WTC11 (cell line): ENCODE data around the gene PARM1. TPM values are rescaled to one million over a fixed set of nuclear protein-coding genes. Genes with fewer than 3 reads are reported as not detected.

ENCODE experiments used
- ATAC-seq: fragments of 200-7000 bp; cut with Tn5 transposase; 2 replicates; pipeline ENCODE4 v1.10.0; 2021; ENCODE audit warnings: mild to moderate bottlenecking, moderate library complexity
- CTCF ChIA-PET: fragments of 300-600 bp; sonication (Branson Sonifier 250); formaldehyde crosslinking; loops from one replicate; lab custom pipeline; 2021; ENCODE audit warnings: antibody characterized with exemption; lab: Charles Lee
- POLR2A ChIA-PET: fragments of 350-600 bp; sonication (Branson Sonifier 250); formaldehyde crosslinking; loops from one replicate; lab custom pipeline; 2021; ENCODE audit warnings: antibody characterized with exemption; lab: Charles Lee
- DNase-seq: peaks from one replicate; pipeline ENCODE4 v3.0.0; 2021; ENCODE audit warnings: low spot score
- H3K27ac Mint-ChIP-seq: 2 replicates; pipeline ENCODE4 v1.8.0; 2021; ENCODE audit warnings: mixed read lengths
- H3K27me3 Mint-ChIP-seq: 2 replicates; pipeline ENCODE4 v1.8.0; 2021; ENCODE audit warnings: low read depth, mild to moderate bottlenecking, moderate library complexity, mixed read lengths
- H3K36me3 Mint-ChIP-seq: 2 replicates; pipeline ENCODE4 v1.8.0; 2021; ENCODE audit warnings: mixed read lengths
- H3K4me1 Mint-ChIP-seq: 2 replicates; pipeline ENCODE4 v1.8.0; 2022; ENCODE audit warnings: mixed read lengths
- H3K4me3 Mint-ChIP-seq: 2 replicates; pipeline ENCODE4 v1.8.0; 2021; ENCODE audit warnings: mild to moderate bottlenecking, moderate library complexity, mixed read lengths
- H3K9me3 Mint-ChIP-seq: 2 replicates; pipeline ENCODE4 v1.8.0; 2021; ENCODE audit warnings: mixed read lengths
- CREB1 ChIP-seq: sonication (generic); formaldehyde crosslinking; IDR thresholded peaks from 2 replicates; pipeline ENCODE4 v1.8.0; 2023; ENCODE audit warnings: mild to moderate bottlenecking, missing genetic modification reagents
- ELF4 ChIP-seq: sonication (generic); formaldehyde crosslinking; IDR thresholded peaks from 2 replicates; pipeline ENCODE4 v1.8.1; 2022; ENCODE audit warnings: low read depth, mild to moderate bottlenecking, moderate library complexity, missing genetic modification reagents
- FOXJ3 ChIP-seq: sonication (generic); formaldehyde crosslinking; IDR thresholded peaks from 2 replicates; pipeline ENCODE4 v1.9.0; 2021; ENCODE audit warnings: missing genetic modification reagents, mild to moderate bottlenecking, borderline replicate concordance
- FOXP1 ChIP-seq: sonication (generic); formaldehyde crosslinking; IDR thresholded peaks from 2 replicates; pipeline ENCODE4 v1.8.0; 2022; ENCODE audit warnings: missing genetic modification reagents, mild to moderate bottlenecking, moderate library complexity, borderline replicate concordance
- MYBL2 ChIP-seq: sonication (generic); formaldehyde crosslinking; IDR thresholded peaks from 2 replicates; pipeline ENCODE4 v1.8.1; 2023; ENCODE audit warnings: mild to moderate bottlenecking, moderate library complexity, missing genetic modification reagents
- NFYB ChIP-seq: sonication (generic); formaldehyde crosslinking; conservative IDR thresholded peaks from 2 replicates; pipeline ENCODE4 v1.8.0; 2022; ENCODE audit warnings: low read depth, missing genetic modification reagents
- PRRX2 ChIP-seq: fragments of 250-450 bp; sonication (Bioruptor Pico); IDR thresholded peaks from 2 replicates; pipeline ENCODE4 v1.8.0; 2021; ENCODE audit warnings: mild to moderate bottlenecking
- SOX15 ChIP-seq: fragments of 250-450 bp; sonication (Bioruptor Pico); IDR thresholded peaks from 2 replicates; pipeline ENCODE4 v1.9.0; 2021; ENCODE audit warnings: mild to moderate bottlenecking
- USF1 ChIP-seq: sonication (generic); formaldehyde crosslinking; IDR thresholded peaks from 2 replicates; pipeline ENCODE4 v1.8.0; 2022; ENCODE audit warnings: mild to moderate bottlenecking, missing genetic modification reagents
- ZNF138 ChIP-seq: sonication (generic); formaldehyde crosslinking; conservative IDR thresholded peaks from 2 replicates; pipeline ENCODE4 v1.8.1; 2022; ENCODE audit warnings: mild to moderate bottlenecking, moderate library complexity, missing genetic modification reagents
- ZNF281 ChIP-seq: sonication (generic); formaldehyde crosslinking; IDR thresholded peaks from 2 replicates; pipeline ENCODE4 v1.8.0; 2023; ENCODE audit warnings: mild to moderate bottlenecking, missing genetic modification reagents
- total RNA-seq: library from RNA; stranded (reverse); gene quantifications from 3 replicates; pipeline ENCODE4 v1.2.3, GENCODE V29; 2021
- TF ChIP-seq, protein P1 (sequence below): fragments of 250-450 bp; sonication (Bioruptor Pico); IDR thresholded peaks from 2 replicates; pipeline ENCODE4 v1.9.0; 2021; ENCODE audit warnings: mild to moderate bottlenecking
- TF ChIP-seq, protein P2 (sequence below): sonication (generic); formaldehyde crosslinking; IDR thresholded peaks from 2 replicates; pipeline ENCODE4 v1.8.1; 2022; ENCODE audit warnings: low read depth, mild to moderate bottlenecking, moderate library complexity, missing genetic modification reagents, borderline replicate concordance
- TF ChIP-seq, protein P3 (sequence below): sonication (generic); formaldehyde crosslinking; IDR thresholded peaks from 2 replicates; pipeline ENCODE4 v1.8.0; 2022; ENCODE audit warnings: mild to moderate bottlenecking, missing genetic modification reagents
- TF ChIP-seq, protein P4 (sequence below): fragments of 250-450 bp; sonication (Bioruptor Pico); IDR thresholded peaks from 2 replicates; pipeline ENCODE4 v1.9.0; 2021; ENCODE audit warnings: moderate library complexity, mild to moderate bottlenecking, inconsistent platforms, borderline replicate concordance

PARM1 gene
- total RNA-seq, 1 experiment from 2014 or later, result 6.3 TPM

- Mint-ChIP-seq H3K9me3 (peaks cover 10% of the 10 kb centered on the region; the same call in 1 of the 2 replicates), H3K4me1 (no peaks in the 10 kb centered on the region), H3K4me3 (no peak overlapping the region), H3K36me3 (no peaks in the 10 kb centered on the region), H3K27me3 (no peaks in the 10 kb centered on the region), H3K27ac (no peak overlapping the region)
- TF ChIP-seq ZNF281 (no peak), SOX15 (no peak), NFYB (CRISPR knock-in tag) (no peak), FOXJ3 (no peak), CREB1 (CRISPR knock-in tag) (no peak), PRRX2 (CRISPR knock-in tag) (no peak), FOXP1 (CRISPR knock-in tag) (no peak), ZNF138 (CRISPR knock-in tag) (no peak), MYBL2 (no peak), USF1 (CRISPR knock-in tag) (no peak)
- TF ChIP-seq, protein P1, sequence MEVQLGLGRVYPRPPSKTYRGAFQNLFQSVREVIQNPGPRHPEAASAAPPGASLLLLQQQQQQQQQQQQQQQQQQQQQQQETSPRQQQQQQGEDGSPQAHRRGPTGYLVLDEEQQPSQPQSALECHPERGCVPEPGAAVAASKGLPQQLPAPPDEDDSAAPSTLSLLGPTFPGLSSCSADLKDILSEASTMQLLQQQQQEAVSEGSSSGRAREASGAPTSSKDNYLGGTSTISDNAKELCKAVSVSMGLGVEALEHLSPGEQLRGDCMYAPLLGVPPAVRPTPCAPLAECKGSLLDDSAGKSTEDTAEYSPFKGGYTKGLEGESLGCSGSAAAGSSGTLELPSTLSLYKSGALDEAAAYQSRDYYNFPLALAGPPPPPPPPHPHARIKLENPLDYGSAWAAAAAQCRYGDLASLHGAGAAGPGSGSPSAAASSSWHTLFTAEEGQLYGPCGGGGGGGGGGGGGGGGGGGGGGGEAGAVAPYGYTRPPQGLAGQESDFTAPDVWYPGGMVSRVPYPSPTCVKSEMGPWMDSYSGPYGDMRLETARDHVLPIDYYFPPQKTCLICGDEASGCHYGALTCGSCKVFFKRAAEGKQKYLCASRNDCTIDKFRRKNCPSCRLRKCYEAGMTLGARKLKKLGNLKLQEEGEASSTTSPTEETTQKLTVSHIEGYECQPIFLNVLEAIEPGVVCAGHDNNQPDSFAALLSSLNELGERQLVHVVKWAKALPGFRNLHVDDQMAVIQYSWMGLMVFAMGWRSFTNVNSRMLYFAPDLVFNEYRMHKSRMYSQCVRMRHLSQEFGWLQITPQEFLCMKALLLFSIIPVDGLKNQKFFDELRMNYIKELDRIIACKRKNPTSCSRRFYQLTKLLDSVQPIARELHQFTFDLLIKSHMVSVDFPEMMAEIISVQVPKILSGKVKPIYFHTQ, result no peak
- TF ChIP-seq, protein P2, sequence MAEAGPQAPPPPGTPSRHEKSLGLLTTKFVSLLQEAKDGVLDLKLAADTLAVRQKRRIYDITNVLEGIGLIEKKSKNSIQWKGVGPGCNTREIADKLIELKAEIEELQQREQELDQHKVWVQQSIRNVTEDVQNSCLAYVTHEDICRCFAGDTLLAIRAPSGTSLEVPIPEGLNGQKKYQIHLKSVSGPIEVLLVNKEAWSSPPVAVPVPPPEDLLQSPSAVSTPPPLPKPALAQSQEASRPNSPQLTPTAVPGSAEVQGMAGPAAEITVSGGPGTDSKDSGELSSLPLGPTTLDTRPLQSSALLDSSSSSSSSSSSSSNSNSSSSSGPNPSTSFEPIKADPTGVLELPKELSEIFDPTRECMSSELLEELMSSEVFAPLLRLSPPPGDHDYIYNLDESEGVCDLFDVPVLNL, result no peak
- TF ChIP-seq, protein P3, sequence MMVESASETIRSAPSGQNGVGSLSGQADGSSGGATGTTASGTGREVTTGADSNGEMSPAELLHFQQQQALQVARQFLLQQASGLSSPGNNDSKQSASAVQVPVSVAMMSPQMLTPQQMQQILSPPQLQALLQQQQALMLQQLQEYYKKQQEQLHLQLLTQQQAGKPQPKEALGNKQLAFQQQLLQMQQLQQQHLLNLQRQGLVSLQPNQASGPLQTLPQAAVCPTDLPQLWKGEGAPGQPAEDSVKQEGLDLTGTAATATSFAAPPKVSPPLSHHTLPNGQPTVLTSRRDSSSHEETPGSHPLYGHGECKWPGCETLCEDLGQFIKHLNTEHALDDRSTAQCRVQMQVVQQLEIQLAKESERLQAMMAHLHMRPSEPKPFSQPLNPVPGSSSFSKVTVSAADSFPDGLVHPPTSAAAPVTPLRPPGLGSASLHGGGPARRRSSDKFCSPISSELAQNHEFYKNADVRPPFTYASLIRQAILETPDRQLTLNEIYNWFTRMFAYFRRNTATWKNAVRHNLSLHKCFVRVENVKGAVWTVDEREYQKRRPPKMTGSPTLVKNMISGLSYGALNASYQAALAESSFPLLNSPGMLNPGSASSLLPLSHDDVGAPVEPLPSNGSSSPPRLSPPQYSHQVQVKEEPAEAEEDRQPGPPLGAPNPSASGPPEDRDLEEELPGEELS (CRISPR knock-in tag), result no peak
- TF ChIP-seq, protein P4, sequence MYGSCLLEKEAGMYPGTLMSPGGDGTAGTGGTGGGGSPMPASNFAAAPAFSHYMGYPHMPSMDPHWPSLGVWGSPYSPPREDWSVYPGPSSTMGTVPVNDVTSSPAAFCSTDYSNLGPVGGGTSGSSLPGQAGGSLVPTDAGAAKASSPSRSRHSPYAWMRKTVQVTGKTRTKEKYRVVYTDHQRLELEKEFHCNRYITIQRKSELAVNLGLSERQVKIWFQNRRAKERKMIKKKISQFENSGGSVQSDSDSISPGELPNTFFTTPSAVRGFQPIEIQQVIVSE (CRISPR knock-in tag), result no peak
- no peak for DNase-seq
- CTCF ChIA-PET, result no interaction called here
- ATAC-seq, result no peak
- POLR2A ChIA-PET, result no interaction called here
Observed at GRCh38 chr4:75069493-75070074, 136.7 kb downstream of the PARM1 start.

DNA sequence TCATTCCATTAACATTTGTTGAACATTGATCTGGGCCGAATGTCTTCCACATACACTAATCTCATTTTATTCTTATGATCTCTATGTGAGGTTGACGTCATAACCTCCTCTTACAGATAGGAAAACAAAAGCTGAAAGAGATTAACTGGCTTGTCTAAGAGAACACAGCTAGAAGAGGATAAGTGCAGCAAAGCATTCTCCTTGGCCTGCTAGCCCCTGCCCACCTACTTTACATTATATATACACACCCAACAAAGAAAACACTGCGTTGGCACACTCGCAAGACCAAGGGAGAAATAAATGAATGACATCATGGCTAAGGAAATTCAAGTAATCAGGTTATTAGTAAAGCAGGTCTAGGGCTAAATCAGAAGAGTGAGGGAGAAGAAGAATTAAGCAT lies 138.4 kb downstream of the PARM1 start:
- no peak for TF ChIP-seq ELF4 (CRISPR knock-in tag)
- no peaks in the 10 kb centered on the region for H3K4me1 Mint-ChIP-seq
- ATAC-seq, result no peak
- no peaks in the 10 kb centered on the region; the same call in 1 of the 2 replicates for H3K27me3 Mint-ChIP-seq
- POLR2A ChIA-PET, result no interaction called here
- peaks cover 14% of the 10 kb centered on the region for H3K9me3 Mint-ChIP-seq
- H3K36me3 Mint-ChIP-seq, result no peaks in the 10 kb centered on the region
- no peak overlapping the region for H3K27ac Mint-ChIP-seq
- DNase-seq, result no peak
- H3K4me3 Mint-ChIP-seq, result no peak overlapping the region
- CTCF ChIA-PET, result no interaction called here
